K562 (cell line): Measurements from ENCODE around the gene TECTA. TPM values are rescaled to one million over a fixed set of nuclear protein-coding genes. Genes with fewer than 3 reads are reported as not detected.

ENCODE experiments used
- ATAC-seq: fragments of 200-7000 bp; cut with Tn5 transposase; 3 replicates; pipeline ENCODE4 v1.9.1; 2020; ENCODE audit warnings: moderate library complexity
- BruUV-seq: library from RNA; stranded (reverse); fragments of 400-500 nt; replicated peaks from 2 replicates; lab custom pipeline; 2021; lab: Mats Ljungman, UMichigan
- CTCF ChIA-PET: fragments of 300-600 bp; formaldehyde crosslinking; extraction: SDS; loops from one replicate; lab custom pipeline; 2021; ENCODE audit warnings: low intra/inter-chr PET ratio; lab: Yijun Ruan, JAX
- POLR2A ChIA-PET: fragments of 300-600, 350-650 bp; sonication (Branson Sonifier 250); formaldehyde crosslinking; extraction: SDS; loops from one replicate; lab custom pipeline; 2021; ENCODE audit warnings: antibody characterized with exemption, inconsistent platforms; lab: Yijun Ruan, JAX
- DNase-seq, 4 experiments: peaks; one replicate each; pipeline versions ENCODE4 v3.0.0 to v3.0.0-alpha.2; 2011 to 2018; ENCODE audit warnings: low spot score in 3 of 4, mixed read lengths in 3 of 4; ENCODE audit errors: extremely low read depth in 1 of 4
- FAIRE-seq: peaks from 2 replicates; lab custom pipeline; 2011; peaks lifted over from hg19 to GRCh38; lab: Jason Lieb, UNC
- H2AFZ ChIP-seq: 2 replicates; pipeline ENCODE4 v1.6.0; 2011; ENCODE audit warnings: low read depth, low read length, control low read depth, inconsistent platforms
- H3K27ac ChIP-seq: fragments of 200-600 bp; 3 replicates; pipeline ENCODE4 v1.8.0; 2011; ENCODE audit warnings: low read depth, mild to moderate bottlenecking, control low read depth, inconsistent platforms, low read length, moderate library complexity, mixed read lengths; ENCODE audit errors: extremely low read depth
- H3K27me3 ChIP-seq, 2 experiments: fragments of 300-600 bp in 1 of 2; 2 replicates in 1 of 2; 3 replicates in 1 of 2; pipeline versions ENCODE4 v1.6.0 to v1.8.0; 2011; ENCODE audit warnings: inconsistent platforms in 2 of 2, low read length in 2 of 2, mild to moderate bottlenecking in 1 of 2, mixed read lengths in 1 of 2, moderate library complexity in 1 of 2; ENCODE audit not compliant: control insufficient read depth in 2 of 2, insufficient read depth in 2 of 2
- H3K36me3 ChIP-seq: fragments of 300-600 bp; 3 replicates; pipeline ENCODE4 v1.8.0; 2011; ENCODE audit warnings: mild to moderate bottlenecking, low read length, inconsistent platforms; ENCODE audit not compliant: control insufficient read depth, insufficient read depth
- H3K4me1 ChIP-seq, 2 experiments: fragments of 200-600 bp in 1 of 2; replicated peaks in 1 of 2; 2 replicates in 1 of 2; 3 replicates in 1 of 2; pipeline versions ENCODE4 v1.5.1 to v1.8.0; 2011; ENCODE audit warnings: inconsistent platforms in 2 of 2, low read length in 2 of 2, mild to moderate bottlenecking in 1 of 2, mixed read lengths in 1 of 2, moderate library complexity in 1 of 2; ENCODE audit not compliant: control insufficient read depth in 2 of 2, insufficient read depth in 2 of 2
- H3K4me2 ChIP-seq: 2 replicates; pipeline ENCODE4 v1.6.1; 2011; ENCODE audit warnings: low read length, control low read depth, inconsistent platforms, mixed read lengths; ENCODE audit not compliant: insufficient read depth
- H3K4me3 ChIP-seq: fragments of 200-600 bp; sonication (generic), shearing (Covaris generic); 2 replicates; pipeline ENCODE4 v1.5.1; 2016; ENCODE audit warnings: control low read depth, inconsistent platforms
- H3K79me2 ChIP-seq: fragments of 200-600 bp; 3 replicates; pipeline ENCODE4 v1.8.0; 2011; ENCODE audit warnings: low read length, inconsistent platforms; ENCODE audit not compliant: control insufficient read depth, insufficient read depth
- H3K9ac ChIP-seq, 2 experiments: 2 replicates each; pipeline versions ENCODE4 v1.6.0 to v1.6.1; 2011; ENCODE audit warnings: low read depth in 2 of 2, low read length in 2 of 2, control low read depth in 1 of 2, inconsistent platforms in 1 of 2, mild to moderate bottlenecking in 1 of 2, mixed read lengths in 1 of 2; ENCODE audit not compliant: insufficient read depth in 1 of 2
- H3K9me1 ChIP-seq: one replicate; pipeline ENCODE4 v1.6.0; 2011; ENCODE audit warnings: inconsistent platforms, mild to moderate bottlenecking, low read length, moderate library complexity; ENCODE audit not compliant: control insufficient read depth, insufficient read depth
- H3K9me3 ChIP-seq: replicated peaks from 2 replicates; pipeline ENCODE4 v1.5.1; 2011; ENCODE audit warnings: low read depth, low read length, inconsistent platforms; ENCODE audit not compliant: control insufficient read depth, insufficient read depth
- H4K20me1 ChIP-seq: replicated peaks from 2 replicates; pipeline ENCODE4 v1.6.1; 2011; ENCODE audit warnings: low read length, inconsistent platforms, mixed read lengths; ENCODE audit not compliant: control insufficient read depth, insufficient read depth
- POLR2A ChIP-seq: fragments of 450-650 bp; conservative IDR thresholded peaks from 2 replicates; pipeline ENCODE4 v1.6.1; 2016
- RAD21 ChIP-seq, 2 experiments: fragments of 250-450 bp in 1 of 2; fragments of 450-650 bp in 1 of 2; sonication (Bioruptor Pico) in 1 of 2; formaldehyde crosslinking in 1 of 2; IDR thresholded peaks in 1 of 2; conservative IDR thresholded peaks in 1 of 2; 2 replicates each; pipeline versions ENCODE4 v1.4.0 to v1.8.0; 2020 to 2022; ENCODE audit warnings: mild to moderate bottlenecking in 2 of 2, moderate library complexity in 1 of 2
- SMC3 ChIP-seq: conservative IDR thresholded peaks from 2 replicates; pipeline ENCODE4 v1.6.1; 2011; ENCODE audit warnings: low read depth, low read length, improper control_type of control experiment; ENCODE audit not compliant: insufficient read depth
- ZNF717 ChIP-seq: fragments of 250-450 bp; sonication (Bioruptor Pico); IDR thresholded peaks from 2 replicates; pipeline ENCODE4 v1.5.0; 2021
- WGBS: fragments of 100-300 bp; shearing (Covaris generic); methylation state at CpG from one replicate; pipeline ENCODE4 v1.1.6; 2016; ENCODE audit warnings: low coverage, mixed read lengths; ENCODE audit not compliant: insufficient coverage; ENCODE audit errors: missing lambda C conversion rate; 5-methylcytosine and 5-hydroxymethylcytosine counted together
- in situ Hi-C: fragments of 300-500 bp; cut with MboI; formaldehyde crosslinking; loops from 4 replicates; pipeline ENCODE4 v1.15.0; 2018; ENCODE audit warnings: inconsistent platforms, mixed read lengths
- intact Hi-C: fragments of 100-400 bp; cut with micrococcal nuclease; formaldehyde crosslinking; loops from 2 replicates; pipeline ENCODE4 v1.14.2; 2022
- polyA plus RNA-seq, 8 experiments: library from polyadenylated mRNA; depleted of rRNA in 4 of 8; stranded (reverse) in 5 of 8; unstranded in 3 of 8; fragments of >200 nt; fragmentation: Nextera tagmentation in 2 of 8; fragmentation: Illumina TruSeq in 1 of 8; extraction: Ambion mirVana in 2 of 8; extraction: Trizol in 1 of 8; gene quantifications; 2 replicates each; pipeline versions ENCODE4 v1.2.1 to v1.2.3, GENCODE V29; 2011 to 2014; ENCODE audit warnings: inconsistent platforms in 1 of 8, missing spikeins in 1 of 8
- total RNA-seq, 7 experiments: library from RNA; depleted of rRNA in 6 of 7; stranded (reverse); fragments of >200 nt in 6 of 7; fragmentation: Illumina TruSeq in 2 of 7; extraction: Trizol in 2 of 7; gene quantifications; 2 replicates each; pipeline versions ENCODE4 v1.2.1 to v1.2.3, GENCODE V29; 2011 to 2021; ENCODE audit warnings: low replicate concordance in 1 of 7
- TF ChIP-seq, protein P1 (sequence below), 3 experiments: IDR thresholded peaks in 2 of 3; conservative IDR thresholded peaks in 1 of 3; 2 replicates each; pipeline ENCODE4 v1.5.1; 2011 to 2012; ENCODE audit warnings: low read length in 3 of 3, mild to moderate bottlenecking in 3 of 3, control low read depth in 2 of 3, improper control_type of control experiment in 1 of 3, inconsistent platforms in 1 of 3, low read depth in 1 of 3, mixed read lengths in 1 of 3, moderate library complexity in 1 of 3; ENCODE audit not compliant: insufficient read depth in 2 of 3
- TF ChIP-seq, protein P2 (sequence below), 2 experiments: fragments of 450-650 bp; formaldehyde crosslinking in 1 of 2; IDR thresholded peaks; 2 replicates each; pipeline versions ENCODE4 v1.4.0 to v1.6.1; 2014 to 2020; ENCODE audit warnings: mild to moderate bottlenecking in 2 of 2, borderline replicate concordance in 1 of 2, low read depth in 1 of 2

Gene TECTA
- total and polyA plus RNA-seq, 9 of the 15 experiments (the other 6 are each of a cell fraction or from before 2014, with no cell fraction given), result under 0.01 to 0.04 (median 0.03) TPM; not detected in 5

DNA sequence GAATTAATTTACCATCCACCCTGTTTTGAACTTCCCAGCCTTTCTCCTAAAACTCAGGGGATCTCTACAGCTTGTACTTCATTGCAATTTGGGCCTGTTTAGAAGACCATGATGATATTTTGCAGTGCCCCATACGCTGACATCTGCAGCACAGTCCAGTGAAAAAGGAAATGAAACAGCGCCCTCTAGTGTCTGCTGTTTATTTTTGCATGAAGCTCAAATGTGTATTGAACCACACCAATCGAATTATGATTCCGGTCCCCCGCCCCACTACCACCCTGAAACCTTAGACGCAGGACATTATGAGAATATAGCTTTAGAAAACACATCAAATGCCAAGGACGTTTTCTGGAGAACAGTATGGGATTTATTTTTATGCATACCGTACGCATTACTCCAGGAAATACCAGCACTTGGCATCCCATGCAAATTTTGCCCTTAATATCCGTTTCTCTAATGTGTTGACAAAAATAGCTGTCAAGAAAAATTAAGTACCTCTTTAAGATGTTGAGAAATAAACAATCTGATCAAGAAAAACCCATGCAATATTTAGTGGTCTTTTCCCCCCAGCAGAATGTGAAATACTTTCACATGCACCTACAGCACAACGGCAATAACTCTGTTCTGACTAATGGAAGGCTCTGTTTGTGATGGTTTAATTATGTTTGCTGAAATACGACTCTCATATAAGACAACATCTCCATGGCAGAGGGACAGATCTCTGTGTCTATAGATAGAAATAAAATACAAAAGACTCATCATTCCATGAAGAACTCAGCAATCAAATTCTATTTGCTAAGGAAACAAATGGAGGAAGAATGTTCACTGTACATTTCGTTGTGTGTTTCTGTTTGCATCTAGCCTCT, 93.9 kb downstream of the TECTA start:
- no peaks in the 10 kb centered on the region for H3K9me3 ChIP-seq
- ChIA-PET POLR2A (no interaction called here), CTCF (interaction anchor here (0.6 to 1.0 kb wide), 3 partner anchors 163 to 1242 kb away, joined by 3 to 4 read pairs (median 3); partner anchors contain the start of gene GRIK4)
- H3K36me3 ChIP-seq, result no peaks in the 10 kb centered on the region
- no peak overlapping the region for H2AFZ ChIP-seq
- DNase-seq (peak; percentile 46 to 76 (median 58)), FAIRE-seq (peak; percentile 87)
- no peak overlapping the region for H3K9ac ChIP-seq
- H4K20me1 ChIP-seq, result no peaks in the 10 kb centered on the region
- H3K4me1 ChIP-seq, result no peaks in the 10 kb centered on the region
- H3K9me1 ChIP-seq, result no peaks in the 10 kb centered on the region
- no TSS peak for BruUV-seq
- intact Hi-C loops, result loop anchor here (1.0 to 5.0 kb wide), 2 partner anchors 263 to 684 kb away; partner anchors contain the start of gene GRIK4
- TF ChIP-seq, protein P1, sequence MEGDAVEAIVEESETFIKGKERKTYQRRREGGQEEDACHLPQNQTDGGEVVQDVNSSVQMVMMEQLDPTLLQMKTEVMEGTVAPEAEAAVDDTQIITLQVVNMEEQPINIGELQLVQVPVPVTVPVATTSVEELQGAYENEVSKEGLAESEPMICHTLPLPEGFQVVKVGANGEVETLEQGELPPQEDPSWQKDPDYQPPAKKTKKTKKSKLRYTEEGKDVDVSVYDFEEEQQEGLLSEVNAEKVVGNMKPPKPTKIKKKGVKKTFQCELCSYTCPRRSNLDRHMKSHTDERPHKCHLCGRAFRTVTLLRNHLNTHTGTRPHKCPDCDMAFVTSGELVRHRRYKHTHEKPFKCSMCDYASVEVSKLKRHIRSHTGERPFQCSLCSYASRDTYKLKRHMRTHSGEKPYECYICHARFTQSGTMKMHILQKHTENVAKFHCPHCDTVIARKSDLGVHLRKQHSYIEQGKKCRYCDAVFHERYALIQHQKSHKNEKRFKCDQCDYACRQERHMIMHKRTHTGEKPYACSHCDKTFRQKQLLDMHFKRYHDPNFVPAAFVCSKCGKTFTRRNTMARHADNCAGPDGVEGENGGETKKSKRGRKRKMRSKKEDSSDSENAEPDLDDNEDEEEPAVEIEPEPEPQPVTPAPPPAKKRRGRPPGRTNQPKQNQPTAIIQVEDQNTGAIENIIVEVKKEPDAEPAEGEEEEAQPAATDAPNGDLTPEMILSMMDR (IDR thresholded peaks at IDR 0.05 in 2 of 3, conservative IDR thresholded peaks at IDR 0.05 in 1 of 3; ENCODE audit: insufficient read depth in 2 of 3, low read depth in 1 of 3, low read length in 3 of 3), result peak; percentile 62 to 78 (median 71)
- TF ChIP-seq, protein P2, sequence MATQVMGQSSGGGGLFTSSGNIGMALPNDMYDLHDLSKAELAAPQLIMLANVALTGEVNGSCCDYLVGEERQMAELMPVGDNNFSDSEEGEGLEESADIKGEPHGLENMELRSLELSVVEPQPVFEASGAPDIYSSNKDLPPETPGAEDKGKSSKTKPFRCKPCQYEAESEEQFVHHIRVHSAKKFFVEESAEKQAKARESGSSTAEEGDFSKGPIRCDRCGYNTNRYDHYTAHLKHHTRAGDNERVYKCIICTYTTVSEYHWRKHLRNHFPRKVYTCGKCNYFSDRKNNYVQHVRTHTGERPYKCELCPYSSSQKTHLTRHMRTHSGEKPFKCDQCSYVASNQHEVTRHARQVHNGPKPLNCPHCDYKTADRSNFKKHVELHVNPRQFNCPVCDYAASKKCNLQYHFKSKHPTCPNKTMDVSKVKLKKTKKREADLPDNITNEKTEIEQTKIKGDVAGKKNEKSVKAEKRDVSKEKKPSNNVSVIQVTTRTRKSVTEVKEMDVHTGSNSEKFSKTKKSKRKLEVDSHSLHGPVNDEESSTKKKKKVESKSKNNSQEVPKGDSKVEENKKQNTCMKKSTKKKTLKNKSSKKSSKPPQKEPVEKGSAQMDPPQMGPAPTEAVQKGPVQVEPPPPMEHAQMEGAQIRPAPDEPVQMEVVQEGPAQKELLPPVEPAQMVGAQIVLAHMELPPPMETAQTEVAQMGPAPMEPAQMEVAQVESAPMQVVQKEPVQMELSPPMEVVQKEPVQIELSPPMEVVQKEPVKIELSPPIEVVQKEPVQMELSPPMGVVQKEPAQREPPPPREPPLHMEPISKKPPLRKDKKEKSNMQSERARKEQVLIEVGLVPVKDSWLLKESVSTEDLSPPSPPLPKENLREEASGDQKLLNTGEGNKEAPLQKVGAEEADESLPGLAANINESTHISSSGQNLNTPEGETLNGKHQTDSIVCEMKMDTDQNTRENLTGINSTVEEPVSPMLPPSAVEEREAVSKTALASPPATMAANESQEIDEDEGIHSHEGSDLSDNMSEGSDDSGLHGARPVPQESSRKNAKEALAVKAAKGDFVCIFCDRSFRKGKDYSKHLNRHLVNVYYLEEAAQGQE (IDR thresholded peaks at IDR 0.05; ENCODE audit: borderline replicate concordance), result peak; percentile 33; the same call in 1 of the 2 replicates
- TF ChIP-seq, protein P2 (CRISPR knock-in tag; IDR thresholded peaks at IDR 0.05; ENCODE audit: low read depth), result no peak
- TF ChIP-seq RAD21 (CRISPR knock-in tag; conservative IDR thresholded peaks at IDR 0.05 in 1 of 2, IDR thresholded peaks at IDR 0.05 in 1 of 2) (peak; percentile 49 to 72), ZNF717 (CRISPR knock-in tag) (no peak), SMC3 (0 out of 2 replicates have a peak, but pooled peaks have one; percentile 41), POLR2A (no peak)
- TF ChIP-seq, all 486 proteins: peak for 4
- Histone ChIP-seq H3K27ac (no peak overlapping the region), H3K4me3 (no peak overlapping the region), H3K27me3 (peaks cover 0 to 2% of the 10 kb centered on the region in 2 experiments; a peak in 2 of 5 replicates), H3K4me2 (no peak overlapping the region), H3K79me2 (no peaks in the 10 kb centered on the region)
- in situ Hi-C loops, result no loop called here
- peak; percentile 95 for ATAC-seq
- WGBS, result 1% methylated on average over 13 of the region's 13 CpGs
